ENCODE results near the gene MAP7.
A peak's percentile ranks its signal among the peaks of the same experiment; 100 is the strongest.
"Not testable (repeated sequence)": the region's sequence is repeated elsewhere in the genome, so short reads cannot be mapped to it uniquely, and the experiment has no call there.

Gene MAP7

GRCh38 chr6:136318676-136319075, 231.5 kb downstream of the MAP7 start:
- no peak overlapping the region for H3K4me3 ChIP-seq (ENCODE audit: low read depth, low read length)
- no peak for TF ChIP-seq CTCF (IDR thresholded peaks at IDR 0.05; ENCODE audit: low read depth, low read length, missing control alignments)
- no peak for DNase-seq (ENCODE audit: low read depth)

GRCh38 chr6:136317971-136318370, 232.3 kb downstream of the MAP7 start:
- TF ChIP-seq CTCF (IDR thresholded peaks at IDR 0.05; ENCODE audit: low read depth, low read length, missing control alignments) = no peak
- DNase-seq (ENCODE audit: low read depth) = no peak

GRCh38 chr6:136317021-136317694, 233.1 kb downstream of the MAP7 start:
- no peak overlapping the region for H3K4me3 ChIP-seq (ENCODE audit: low read depth, low read length)
- peak; percentile 78 for TF ChIP-seq CTCF (IDR thresholded peaks at IDR 0.05; ENCODE audit: low read depth, low read length, missing control alignments)
- peak; percentile 16 for DNase-seq (ENCODE audit: low read depth)

More at GRCh38 chr6:136317971-136318370, 232.3 kb downstream of the MAP7 start:
- H3K4me3 ChIP-seq (ENCODE audit: low read depth, low read length) = no peak overlapping the region

- no peak overlapping the region for H3K4me3 ChIP-seq (ENCODE audit: low read depth, low read length)
- DNase-seq (ENCODE audit: low read depth) = no peak
- no peak for TF ChIP-seq CTCF (IDR thresholded peaks at IDR 0.05; ENCODE audit: low read depth, low read length, missing control alignments)
Measured at GRCh38 chr6:136315594-136315993, 234.6 kb downstream of the MAP7 start.

GRCh38 chr6:136312975-136313374, 237.2 kb downstream of the MAP7 start:
- H3K4me3 ChIP-seq (ENCODE audit: low read depth, low read length) = no peak overlapping the region
- DNase-seq (ENCODE audit: low read depth) = no peak
- TF ChIP-seq CTCF (IDR thresholded peaks at IDR 0.05; ENCODE audit: low read depth, low read length, missing control alignments) = no peak

GRCh38 chr6:136309729-136310311, 240.4 kb downstream of the MAP7 start:
- no peak for DNase-seq (ENCODE audit: low read depth)
- no peak for TF ChIP-seq CTCF (IDR thresholded peaks at IDR 0.05; ENCODE audit: low read depth, low read length, missing control alignments)
- no peak overlapping the region for H3K4me3 ChIP-seq (ENCODE audit: low read depth, low read length)

- DNase-seq (ENCODE audit: low read depth) = no peak
Measured at GRCh38 chr6:136309171-136309570, 241.1 kb downstream of the MAP7 start.

GRCh38 chr6:136308469-136308868, 241.8 kb downstream of the MAP7 start:
- not testable (repeated sequence) for H3K4me3 ChIP-seq (ENCODE audit: low read depth, low read length); DNase-seq (ENCODE audit: low read depth)

More at GRCh38 chr6:136309171-136309570, 241.1 kb downstream of the MAP7 start:
- no peak for TF ChIP-seq CTCF (IDR thresholded peaks at IDR 0.05; ENCODE audit: low read depth, low read length, missing control alignments)
- H3K4me3 ChIP-seq (ENCODE audit: low read depth, low read length) = no peak overlapping the region

All from GM12864 (cell line).